GM12873 (cell line): Measurements from ENCODE around the gene GRAMD1B.

Source experiments
- TF ChIP-seq, protein P1 (sequence below): IDR thresholded peaks from 2 replicates; pipeline ENCODE4 v1.5.1; 2012; ENCODE audit warnings: low read depth, mild to moderate bottlenecking, moderate library complexity, low read length, control low read depth; ENCODE audit not compliant: insufficient read depth; ENCODE audit errors: missing control alignments

GRAMD1B gene

DNA sequence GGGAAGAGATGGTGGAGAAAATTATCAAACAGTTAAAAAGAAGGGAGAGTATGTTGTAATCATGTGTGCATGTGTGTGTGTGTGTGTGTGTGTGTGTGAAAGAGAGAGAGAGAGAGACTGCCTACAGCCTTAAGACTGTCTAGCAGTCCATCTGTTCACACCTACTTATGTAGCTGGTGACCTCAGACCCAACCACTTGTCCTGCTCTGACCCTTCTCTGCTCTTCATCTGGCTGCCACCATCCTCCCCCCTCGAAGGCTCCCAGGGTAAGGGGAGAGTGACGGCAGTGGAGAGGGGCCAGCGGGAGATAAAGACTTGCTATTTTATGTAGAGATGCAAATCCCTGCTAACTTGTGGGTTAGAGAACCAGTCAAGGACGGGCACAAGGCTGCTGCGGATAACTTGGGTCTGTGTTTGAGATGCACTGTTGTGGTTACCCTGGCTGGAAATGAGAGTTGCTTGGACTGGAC, 24.9 kb upstream of the GRAMD1B start:
- TF ChIP-seq, protein P1, sequence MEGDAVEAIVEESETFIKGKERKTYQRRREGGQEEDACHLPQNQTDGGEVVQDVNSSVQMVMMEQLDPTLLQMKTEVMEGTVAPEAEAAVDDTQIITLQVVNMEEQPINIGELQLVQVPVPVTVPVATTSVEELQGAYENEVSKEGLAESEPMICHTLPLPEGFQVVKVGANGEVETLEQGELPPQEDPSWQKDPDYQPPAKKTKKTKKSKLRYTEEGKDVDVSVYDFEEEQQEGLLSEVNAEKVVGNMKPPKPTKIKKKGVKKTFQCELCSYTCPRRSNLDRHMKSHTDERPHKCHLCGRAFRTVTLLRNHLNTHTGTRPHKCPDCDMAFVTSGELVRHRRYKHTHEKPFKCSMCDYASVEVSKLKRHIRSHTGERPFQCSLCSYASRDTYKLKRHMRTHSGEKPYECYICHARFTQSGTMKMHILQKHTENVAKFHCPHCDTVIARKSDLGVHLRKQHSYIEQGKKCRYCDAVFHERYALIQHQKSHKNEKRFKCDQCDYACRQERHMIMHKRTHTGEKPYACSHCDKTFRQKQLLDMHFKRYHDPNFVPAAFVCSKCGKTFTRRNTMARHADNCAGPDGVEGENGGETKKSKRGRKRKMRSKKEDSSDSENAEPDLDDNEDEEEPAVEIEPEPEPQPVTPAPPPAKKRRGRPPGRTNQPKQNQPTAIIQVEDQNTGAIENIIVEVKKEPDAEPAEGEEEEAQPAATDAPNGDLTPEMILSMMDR, result no peak

DNA sequence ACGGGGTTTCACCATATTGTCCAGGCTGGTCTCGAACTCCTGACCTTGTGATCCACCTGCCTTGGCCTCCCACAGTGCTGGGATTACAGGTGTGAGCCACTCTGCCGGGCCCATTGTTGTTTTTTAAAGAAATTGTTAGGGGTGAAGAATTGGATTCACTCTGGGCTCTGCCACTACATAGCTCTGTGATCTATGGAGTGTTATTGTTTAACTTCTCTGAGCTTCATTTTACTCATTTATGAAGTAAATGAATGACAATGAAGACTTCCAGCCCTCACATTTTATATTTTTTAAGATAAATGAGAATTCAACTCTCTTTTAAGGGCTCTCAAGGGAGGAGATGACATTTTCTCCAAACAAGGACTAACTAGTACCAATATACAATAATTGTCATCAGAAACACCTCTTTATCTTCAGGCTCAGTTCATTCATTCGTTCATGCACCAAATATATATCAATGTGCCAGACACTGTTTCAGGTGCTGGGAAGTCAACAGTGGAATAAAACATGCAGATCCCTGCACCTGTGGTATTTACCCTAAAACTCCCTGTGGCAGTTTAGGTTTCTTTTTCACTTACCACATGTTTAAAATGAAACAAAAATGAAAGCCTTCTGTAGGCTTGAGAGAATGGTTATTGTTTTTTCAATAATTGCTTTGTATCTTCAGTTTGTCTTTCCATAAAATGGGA, 23.5 kb upstream of the GRAMD1B start:
- TF ChIP-seq, protein P1, result no peak

DNA sequence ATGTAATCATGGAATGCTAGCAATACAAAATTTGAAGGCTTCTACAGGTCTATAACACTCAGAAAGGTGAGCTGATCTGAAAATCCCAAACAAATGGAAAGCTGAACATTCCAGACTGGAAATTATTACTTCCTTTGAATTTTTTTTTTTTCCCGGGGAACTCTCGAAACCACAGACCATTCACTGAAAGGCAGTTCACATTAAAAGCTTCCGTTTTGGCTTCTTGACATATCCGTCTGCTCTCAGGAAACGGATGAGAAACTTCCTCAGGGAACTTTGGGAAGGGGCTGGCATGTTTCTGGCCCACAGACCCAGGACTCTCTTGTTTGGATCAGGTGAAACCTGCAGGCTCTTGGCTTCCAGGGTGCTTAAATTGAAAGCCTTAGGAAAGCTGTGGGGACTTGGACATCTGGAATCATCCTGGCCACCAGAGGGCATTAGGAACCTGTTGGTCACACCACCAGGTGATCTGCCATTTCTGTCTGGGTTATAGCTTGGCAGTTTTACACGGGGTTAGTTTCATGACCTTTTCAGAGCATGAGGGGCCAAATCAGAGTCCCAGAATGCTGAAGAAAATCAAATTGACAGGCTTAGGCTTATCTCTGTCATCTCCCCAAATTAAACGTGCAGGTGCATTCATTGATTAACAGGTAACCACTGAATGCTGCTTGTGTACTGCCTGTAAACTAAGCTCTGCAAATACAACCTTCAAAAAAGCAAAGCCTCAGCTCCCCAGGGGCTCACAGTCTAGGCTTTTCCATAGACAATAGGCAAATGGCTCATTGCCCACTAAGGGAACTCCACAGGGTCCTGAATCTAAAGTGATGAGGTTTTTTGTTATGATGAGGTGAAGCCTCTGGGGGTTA, 22.7 kb upstream of the GRAMD1B start:
- TF ChIP-seq, protein P1, result peak; percentile 82

DNA sequence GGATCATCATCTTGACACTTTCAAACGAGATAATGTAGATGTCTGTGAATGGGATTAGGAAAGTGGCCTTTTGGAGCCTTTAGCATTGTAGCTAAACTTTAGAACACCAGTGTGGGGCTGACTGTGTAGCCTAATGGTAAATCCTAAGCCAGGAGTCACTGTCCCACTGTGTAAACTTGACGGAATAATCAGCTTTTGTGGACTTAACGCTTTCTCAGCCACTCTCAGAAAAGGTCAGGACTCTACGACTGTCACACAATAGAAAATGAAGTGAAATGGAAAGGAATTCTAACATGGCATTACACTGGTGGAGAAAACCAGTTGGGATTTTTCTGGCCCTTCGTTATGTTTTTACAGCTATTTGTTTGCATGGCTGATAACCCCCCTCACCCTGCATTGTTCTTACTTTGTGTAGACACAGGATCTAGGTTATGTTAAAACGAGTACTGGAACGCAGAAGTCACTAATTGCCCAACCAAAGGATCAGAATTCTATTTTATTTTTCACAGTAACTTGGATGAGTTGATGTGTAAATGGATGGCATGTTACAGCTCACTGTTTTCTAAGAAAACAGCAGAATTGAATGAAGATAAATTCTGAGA, 22.0 kb upstream of the GRAMD1B start:
- TF ChIP-seq, protein P1, result no peak

DNA sequence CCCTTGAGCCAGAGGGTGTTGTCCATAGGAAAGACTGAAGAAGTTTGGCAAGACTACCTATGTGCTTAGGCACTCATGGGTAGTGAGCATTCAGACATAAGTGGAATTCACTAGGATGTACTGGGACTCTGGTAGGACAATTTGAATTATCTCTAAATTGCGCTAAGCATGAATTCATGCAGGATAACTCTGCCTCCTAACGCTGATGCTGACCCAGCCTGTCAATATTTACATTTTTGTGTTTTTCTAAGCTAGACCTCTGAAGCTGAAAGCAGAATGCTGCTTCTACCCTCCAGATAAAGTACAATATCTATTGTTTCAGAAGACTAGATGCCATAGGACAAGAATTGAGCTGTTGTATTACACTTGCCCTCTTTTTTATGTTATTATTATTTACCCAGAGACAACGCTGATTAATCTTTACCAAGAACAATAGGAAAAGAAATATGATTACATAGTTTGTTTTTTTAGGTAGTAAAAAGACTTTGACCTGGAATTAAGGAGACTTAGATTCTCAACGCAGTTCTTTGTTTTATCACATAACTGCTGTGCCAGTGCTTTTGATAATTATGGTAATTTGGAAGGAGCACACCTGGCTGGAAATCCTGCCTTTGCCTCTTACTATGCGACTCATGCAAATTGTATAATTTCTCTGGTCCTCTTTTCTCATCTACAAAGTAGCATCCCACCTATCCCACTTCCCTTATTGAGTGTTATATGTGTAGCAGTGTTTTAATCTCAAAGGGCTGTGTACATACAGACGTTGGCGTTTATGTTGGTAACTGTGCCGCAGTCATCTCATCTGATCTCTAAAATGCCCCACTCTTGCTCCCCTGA, 21.2 kb upstream of the GRAMD1B start:
- TF ChIP-seq, protein P1, result no peak

DNA sequence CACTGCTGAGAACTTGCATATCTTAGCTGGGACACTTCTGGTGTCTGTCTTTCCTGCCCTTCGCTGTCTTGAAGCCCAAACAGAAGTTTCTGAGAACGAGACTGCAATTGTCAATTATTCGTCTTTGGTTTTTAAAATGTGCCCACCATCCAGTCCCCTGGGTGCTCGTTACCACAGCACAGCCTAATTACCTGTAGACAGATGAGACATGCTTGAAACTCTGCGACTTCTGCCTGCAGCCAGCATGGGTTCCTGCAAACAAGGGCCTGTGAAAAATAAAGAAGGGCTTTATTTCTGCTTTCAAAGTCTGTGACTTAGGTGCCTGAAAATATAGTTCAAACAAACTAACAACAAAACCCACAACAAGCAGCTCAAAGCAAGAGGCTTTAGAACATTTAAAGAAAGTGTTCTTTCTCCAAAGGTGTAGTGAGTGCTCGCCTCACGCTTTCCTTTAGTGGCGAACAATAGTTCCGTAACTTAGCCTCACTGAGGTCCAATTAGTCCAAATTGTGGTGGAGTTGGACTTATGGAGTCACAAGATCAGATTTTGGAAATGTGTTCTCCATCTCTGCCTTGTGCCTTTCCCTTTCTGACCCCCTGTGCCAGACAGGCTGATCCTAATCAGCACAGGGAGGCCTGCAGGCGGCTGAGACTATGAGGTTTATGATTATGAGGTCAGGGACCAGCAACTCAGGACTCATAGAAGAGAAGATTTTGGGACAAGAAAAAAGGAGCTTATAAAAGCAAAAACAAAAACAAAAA, 20.4 kb upstream of the GRAMD1B start:
- TF ChIP-seq, protein P1, result no peak
